HG02623 (cell line): ENCODE measurements around the gene MCM3AP.

Experiments
- ATAC-seq: cut with Tn5 transposase; IDR thresholded peaks from one replicate; pipeline ENCODE4 v1.9.1; 2021; ENCODE audit warnings: moderate library complexity; ENCODE audit not compliant: unreplicated experiment

MCM3AP gene

DNA sequence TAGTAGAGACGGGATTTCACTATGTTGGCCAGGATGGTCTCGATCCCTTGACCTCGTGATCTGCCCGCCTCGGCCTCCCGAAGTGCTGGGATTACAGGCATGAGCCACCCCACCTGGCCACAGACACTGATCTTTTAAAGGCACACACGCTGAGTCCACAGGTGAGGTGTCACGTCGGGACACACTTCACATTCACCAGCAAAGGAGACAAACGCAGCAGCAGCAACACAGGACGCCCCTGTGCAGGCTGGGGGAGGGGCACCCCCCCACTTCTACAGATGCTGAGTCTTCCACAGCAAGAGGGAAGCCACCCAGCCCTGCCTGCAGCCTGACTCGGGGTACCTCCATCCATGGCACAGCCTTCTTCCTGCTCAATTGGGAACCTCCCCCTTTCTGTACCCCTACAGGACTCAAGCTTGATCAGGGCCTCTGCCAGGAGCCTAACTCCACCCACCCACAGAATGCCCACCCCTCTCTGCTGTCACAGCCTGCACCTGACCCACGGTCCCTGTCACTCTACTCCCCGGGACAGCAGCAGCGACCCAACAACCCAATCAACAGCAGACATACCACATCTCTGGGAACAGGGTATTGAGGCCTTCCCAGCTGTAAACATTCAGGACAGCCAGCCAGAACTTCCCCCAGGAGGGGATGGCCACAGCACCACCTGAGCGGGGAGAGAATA lies 66.4 kb downstream of the MCM3AP start:
- ATAC-seq: no peak

GRCh38 chr21:46217511-46218196 lies 67.8 kb downstream of the MCM3AP start:
- no peak for ATAC-seq

- no peak for ATAC-seq
Observed at GRCh38 chr21:46216132-46216747, 69.2 kb downstream of the MCM3AP start.

GRCh38 chr21:46215436-46216131 lies 69.8 kb downstream of the MCM3AP start:
- ATAC-seq: no peak

- ATAC-seq: no peak
Observed at GRCh38 chr21:46214478-46215340, 70.7 kb downstream of the MCM3AP start.

DNA sequence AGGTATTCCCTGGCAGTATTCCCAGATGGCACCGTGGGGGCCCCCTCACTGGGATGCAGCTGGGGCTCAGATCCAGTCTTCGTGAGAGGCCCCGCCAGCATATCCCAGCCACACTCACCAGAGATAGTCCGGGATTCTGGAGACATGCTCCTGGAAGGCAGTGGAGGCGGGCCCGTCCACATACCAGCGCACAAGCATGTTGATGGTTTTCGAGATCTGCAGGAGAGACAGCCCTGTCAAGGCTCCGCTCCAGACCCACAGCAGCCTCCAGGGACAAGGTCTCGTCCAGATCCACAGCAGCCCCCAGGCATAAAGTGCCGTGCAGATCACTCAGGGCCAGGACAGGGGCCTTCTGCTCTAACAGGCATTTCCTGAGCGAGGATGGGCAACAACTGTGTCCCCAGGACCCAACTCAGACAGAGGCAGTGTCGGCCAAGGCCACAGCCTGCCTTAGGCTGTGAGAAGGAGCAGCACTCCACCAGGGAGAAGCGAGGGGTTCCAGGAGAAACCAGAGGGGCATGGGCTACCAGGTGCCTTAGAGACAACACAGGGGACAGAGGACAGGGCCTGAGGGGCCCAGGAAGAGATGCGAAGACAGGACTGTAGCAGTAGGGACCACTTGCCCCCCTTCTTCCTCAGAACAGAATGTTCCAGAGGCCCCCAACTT lies 71.7 kb downstream of the MCM3AP start:
- ATAC-seq: no peak

- ATAC-seq: no peak
Observed at GRCh38 chr21:46212721-46213484, 72.5 kb downstream of the MCM3AP start.

- ATAC-seq: no peak
Observed at GRCh38 chr21:46211786-46212720, 73.4 kb downstream of the MCM3AP start.

DNA sequence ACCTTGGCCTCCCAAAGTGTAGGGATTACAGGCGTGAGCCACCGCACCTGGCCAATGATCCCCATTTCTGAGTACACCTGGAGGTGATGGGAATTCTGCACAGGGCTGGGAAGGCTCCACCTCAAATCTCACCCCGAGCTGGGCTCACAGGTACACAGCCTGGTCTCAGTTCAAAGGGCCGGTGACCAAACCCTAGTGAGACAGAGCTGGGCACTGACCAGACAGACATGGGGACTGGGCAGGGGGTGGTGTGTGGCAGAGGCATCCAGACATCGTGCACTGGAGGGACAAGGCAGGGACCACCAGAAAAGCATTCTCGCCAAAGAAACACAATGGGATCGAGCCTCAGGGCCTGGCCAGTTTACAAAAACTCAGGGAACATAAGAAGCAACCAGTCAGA lies 74.0 kb downstream of the MCM3AP start:
- no peak for ATAC-seq

GRCh38 chr21:46210378-46211136 lies 74.9 kb downstream of the MCM3AP start:
- no peak for ATAC-seq

DNA sequence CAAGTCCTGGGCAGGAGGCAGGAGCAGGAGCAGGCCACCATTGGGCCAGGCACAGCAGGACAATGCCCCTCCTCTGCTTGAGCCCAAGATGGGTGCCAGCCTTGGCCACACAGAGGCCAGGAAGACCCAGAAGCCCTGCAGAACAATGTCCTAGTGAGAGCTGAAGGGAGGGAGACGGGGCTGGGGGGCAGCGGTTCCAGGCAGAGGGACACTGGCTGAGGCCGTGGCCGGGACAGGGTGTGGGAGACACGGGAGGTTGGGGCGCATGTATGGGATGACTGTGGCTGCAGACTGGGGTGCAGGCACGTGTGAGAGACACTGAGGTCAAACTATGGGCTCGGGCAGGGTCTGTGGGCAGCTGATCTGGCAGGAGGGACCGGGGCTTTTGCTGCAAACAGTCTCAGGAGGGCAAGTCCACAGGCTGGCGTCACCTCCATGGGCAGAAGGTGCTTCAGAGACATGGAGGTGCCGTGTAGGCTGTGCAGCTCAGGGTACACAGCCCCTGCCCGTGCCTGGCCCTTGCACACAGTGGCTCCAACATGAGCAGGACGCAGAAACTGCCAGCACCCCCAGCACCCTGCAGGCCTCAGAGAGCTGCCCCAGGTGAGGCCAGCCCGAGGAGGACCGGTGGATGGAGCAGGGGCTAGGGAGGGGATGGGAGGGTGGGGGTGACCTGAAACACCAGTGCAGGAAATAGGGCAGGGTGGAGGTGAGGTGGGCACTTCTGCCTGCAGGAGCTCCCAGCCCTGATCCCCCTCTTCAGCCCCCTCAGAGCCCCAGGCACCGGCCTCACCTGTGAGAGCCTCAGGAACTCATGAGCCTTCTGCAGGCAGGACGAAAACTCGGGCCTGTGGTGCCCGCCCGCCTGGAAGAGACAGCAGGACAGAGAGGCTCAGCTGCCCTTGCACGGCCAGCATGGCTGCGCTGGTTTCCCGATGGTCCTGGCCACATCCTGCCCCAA lies 76.4 kb downstream of the MCM3AP start:
- no peak for ATAC-seq

- ATAC-seq: no peak
Observed at GRCh38 chr21:46207920-46208591, 77.4 kb downstream of the MCM3AP start.

GRCh38 chr21:46207006-46207919 lies 78.1 kb downstream of the MCM3AP start:
- ATAC-seq: no peak

GRCh38 chr21:46206163-46207005 lies 79.0 kb downstream of the MCM3AP start:
- ATAC-seq: no peak
